GM11168 (cell line): ENCODE results near the gene CLEC4M.

ENCODE experiments used
- in situ Hi-C: fragments of 300-500 bp; cut with MboI; formaldehyde crosslinking; loops from one replicate; pipeline ENCODE4 v1.12.0; 2022; ENCODE audit warnings: low sequenced_read_pairs; ENCODE audit not compliant: unreplicated experiment

The CLEC4M gene

GRCh38 chr19:7762719-7763293 lies at the start of gene CLEC4M:
CLEC4M (plus strand) TSS chr19:7763243; CDS start chr19:7763267, 24 bp downstream.
- in situ Hi-C loops = no loop called here

GRCh38 chr19:7715671-7716070 lies 47.4 kb upstream of the CLEC4M start:
- in situ Hi-C loops = no loop called here

- in situ Hi-C loops = no loop called here
Measured at GRCh38 chr19:7716762-7717161, 46.3 kb upstream of the CLEC4M start.

GRCh38 chr19:7718668-7719067 lies 44.4 kb upstream of the CLEC4M start:
- in situ Hi-C loops = no loop called here

- in situ Hi-C loops = no loop called here
Measured at GRCh38 chr19:7720351-7720750, 42.7 kb upstream of the CLEC4M start.

- in situ Hi-C loops = no loop called here
Measured at GRCh38 chr19:7722231-7722651, 40.8 kb upstream of the CLEC4M start.

GRCh38 chr19:7725791-7726190 lies 37.3 kb upstream of the CLEC4M start:
- in situ Hi-C loops = no loop called here

GRCh38 chr19:7729211-7729610 lies 33.8 kb upstream of the CLEC4M start:
- in situ Hi-C loops = no loop called here

- in situ Hi-C loops = no loop called here
Measured at GRCh38 chr19:7729831-7730285, 33.2 kb upstream of the CLEC4M start.

GRCh38 chr19:7730286-7731217 lies 32.5 kb upstream of the CLEC4M start:
- in situ Hi-C loops = no loop called here

- in situ Hi-C loops = no loop called here
Measured at GRCh38 chr19:7731218-7731595, 31.8 kb upstream of the CLEC4M start.

- in situ Hi-C loops = no loop called here
Measured at GRCh38 chr19:7731615-7732014, 31.4 kb upstream of the CLEC4M start.

- in situ Hi-C loops = no loop called here
Measured at GRCh38 chr19:7732045-7732444, 31.0 kb upstream of the CLEC4M start, which contains the start of gene CLEC4G. CLEC4G (minus strand) TSS chr19:7732110; CDS start chr19:7732102, 8 bp downstream.

GRCh38 chr19:7733376-7733775 lies 29.7 kb upstream of the CLEC4M start:
- in situ Hi-C loops = no loop called here

- in situ Hi-C loops = no loop called here
Measured at GRCh38 chr19:7734220-7735203, 28.5 kb upstream of the CLEC4M start.

GRCh38 chr19:7736148-7736547 lies 26.9 kb upstream of the CLEC4M start:
- in situ Hi-C loops = no loop called here

GRCh38 chr19:7737215-7737614 lies 25.8 kb upstream of the CLEC4M start:
- in situ Hi-C loops = no loop called here

GRCh38 chr19:7738023-7738422 lies 25.0 kb upstream of the CLEC4M start:
- in situ Hi-C loops = no loop called here

GRCh38 chr19:7739211-7739755 lies 23.8 kb upstream of the CLEC4M start:
- in situ Hi-C loops = no loop called here
